ENCODE data around the gene LNPEP.
A peak's percentile ranks its signal among the peaks of the same experiment; 100 is the strongest.
"Not testable (repeated sequence)": the region's sequence is repeated elsewhere in the genome, so short reads cannot be mapped to it uniquely, and the experiment has no call there.

LNPEP gene

GRCh38 chr5:96927008-96927407 lies 8.9 kb upstream of the LNPEP start:
- no peak overlapping the region for H3K4me3 ChIP-seq (ENCODE audit: low read length)
- DNase-seq (ENCODE audit: low read depth, low spot score): no peak

DNA sequence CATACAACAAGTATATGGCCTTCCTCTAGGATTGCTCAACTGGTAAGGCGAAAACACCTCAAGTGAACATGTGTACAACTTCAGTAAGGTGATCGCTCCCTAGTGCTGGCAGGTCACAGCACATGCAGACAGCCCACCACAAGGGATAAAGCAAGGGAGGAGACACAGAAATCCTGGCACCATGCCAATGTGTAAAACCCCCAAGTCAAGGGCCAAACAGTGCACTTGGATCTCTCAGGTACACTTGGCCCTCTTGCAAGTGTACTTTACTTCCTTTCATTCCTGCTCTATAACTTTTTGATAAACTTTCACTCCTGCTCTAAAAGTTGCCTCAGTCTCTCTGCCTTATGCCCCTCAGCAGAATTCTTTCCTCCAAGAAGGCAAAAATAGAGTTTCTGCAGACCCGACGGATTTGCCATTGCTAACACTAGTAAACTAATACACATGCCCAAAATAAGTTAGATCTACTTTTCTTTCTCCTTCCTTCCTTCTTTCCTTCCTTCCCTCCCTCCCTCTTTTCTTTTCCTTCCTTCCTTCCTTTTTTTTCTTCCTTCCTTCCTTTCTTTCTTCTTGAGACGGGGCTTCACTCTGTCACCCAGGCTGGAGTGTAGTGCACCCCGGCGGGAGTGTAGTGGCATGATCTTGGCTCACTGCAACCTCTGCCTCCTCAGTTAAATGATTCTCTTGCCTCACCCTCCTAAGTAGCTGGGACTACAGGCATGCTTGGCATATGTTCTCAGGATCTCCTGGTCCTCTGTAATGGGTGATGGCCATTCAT lies 6.8 kb upstream of the LNPEP start:
- H3K4me3 ChIP-seq (ENCODE audit: low read length): no peak overlapping the region
- DNase-seq (ENCODE audit: low read depth, low spot score): no peak

GRCh38 chr5:96930058-96930457 lies 5.8 kb upstream of the LNPEP start:
- no peak overlapping the region for H3K4me3 ChIP-seq (ENCODE audit: low read length)
- DNase-seq (ENCODE audit: low read depth, low spot score): no peak

DNA sequence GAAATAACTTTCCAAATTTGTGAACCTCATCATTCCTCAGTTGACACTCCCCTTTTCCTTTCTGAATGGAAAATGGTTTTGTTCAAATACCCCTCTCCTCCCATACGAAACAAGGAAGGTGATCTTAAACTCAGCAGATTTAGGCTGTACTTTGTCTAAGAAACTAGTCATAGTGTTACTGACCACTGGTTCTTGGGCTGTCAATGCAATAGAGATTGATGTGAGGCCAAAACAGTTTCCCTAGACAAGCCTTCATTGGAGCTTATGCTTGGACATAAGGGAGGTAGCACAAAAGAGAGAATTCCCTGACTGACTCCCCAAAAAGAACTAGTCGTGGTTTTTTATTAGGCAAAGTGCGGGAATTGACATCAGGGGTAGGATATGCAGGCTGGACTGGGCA lies 5.3 kb upstream of the LNPEP start:
- no peak overlapping the region for H3K4me3 ChIP-seq (ENCODE audit: low read length)
- DNase-seq (ENCODE audit: low read depth, low spot score): no peak

DNA sequence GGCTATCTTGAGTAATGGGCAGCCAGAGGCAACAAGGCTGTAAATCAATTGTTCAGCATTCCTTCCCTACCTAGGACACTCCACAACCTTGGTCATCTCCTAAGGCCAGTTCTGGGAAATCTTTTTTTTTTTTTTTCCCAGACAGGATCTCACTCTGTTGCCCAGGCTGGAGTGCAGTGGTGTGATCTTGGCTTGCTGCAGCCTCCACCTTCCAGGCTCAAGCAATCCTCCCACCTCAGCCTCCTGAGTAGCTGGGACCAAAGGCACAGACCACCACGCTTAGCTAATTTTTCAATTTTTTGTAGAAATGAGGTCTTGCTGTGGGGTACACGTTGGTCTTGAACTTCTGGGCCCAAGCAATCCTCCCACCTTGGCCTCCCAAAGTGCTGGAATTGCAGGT lies 4.8 kb upstream of the LNPEP start:
- H3K4me3 ChIP-seq (ENCODE audit: low read length); DNase-seq (ENCODE audit: low read depth, low spot score): not testable (repeated sequence)

DNA sequence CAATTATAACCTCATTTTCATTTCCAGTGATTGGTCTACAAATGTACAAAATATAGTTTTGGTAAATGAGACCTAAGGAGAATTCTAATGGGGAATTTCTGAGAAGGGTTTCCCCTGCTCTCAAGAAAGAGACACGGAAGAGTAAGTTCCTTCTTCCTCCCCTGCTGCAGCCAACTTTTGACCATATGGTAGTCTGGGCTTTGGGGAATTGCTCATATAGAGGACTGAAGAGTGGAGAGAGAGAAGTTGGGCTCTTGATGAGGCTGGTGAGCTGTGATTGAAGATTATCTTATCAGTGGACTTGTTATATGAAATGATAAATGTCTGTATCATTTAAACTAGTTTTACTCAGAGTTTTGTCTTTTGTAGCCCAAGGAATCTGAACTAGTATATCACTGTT lies 4.3 kb upstream of the LNPEP start:
- H3K4me3 ChIP-seq (ENCODE audit: low read length): no peak overlapping the region
- DNase-seq (ENCODE audit: low read depth, low spot score): no peak

- H3K4me3 ChIP-seq (ENCODE audit: low read length): no peak overlapping the region
- no peak for DNase-seq (ENCODE audit: low read depth, low spot score)
Measured at GRCh38 chr5:96932026-96932425, 3.9 kb upstream of the LNPEP start.

GRCh38 chr5:96933764-96934707 lies 1.8 kb upstream of the LNPEP start:
- H3K4me3 ChIP-seq (ENCODE audit: low read length): peak overlapping the region; percentile 87
- DNase-seq (ENCODE audit: low read depth, low spot score): peak; percentile 43

- peak overlapping the region; percentile 87 for H3K4me3 ChIP-seq (ENCODE audit: low read length)
- DNase-seq (ENCODE audit: low read depth, low spot score): peak; percentile 96
Measured at GRCh38 chr5:96934708-96935558, 947 bp upstream of the LNPEP start.

GRCh38 chr5:96936431-96937320 lies 796 bp downstream of the LNPEP start:
- H3K4me3 ChIP-seq (ENCODE audit: low read length): peak overlapping the region; percentile 87
- DNase-seq (ENCODE audit: low read depth, low spot score): peak; percentile 53

GRCh38 chr5:96940586-96940985 lies 4.7 kb downstream of the LNPEP start:
- no peak for DNase-seq (ENCODE audit: low read depth, low spot score)
- H3K4me3 ChIP-seq (ENCODE audit: low read length): no peak overlapping the region

- H3K4me3 ChIP-seq (ENCODE audit: low read length): no peak overlapping the region
- no peak for DNase-seq (ENCODE audit: low read depth, low spot score)
Measured at GRCh38 chr5:96941140-96941539, 5.3 kb downstream of the LNPEP start.

- H3K4me3 ChIP-seq (ENCODE audit: low read length): no peak overlapping the region
- DNase-seq (ENCODE audit: low read depth, low spot score): no peak
Measured at GRCh38 chr5:96942078-96942477, 6.2 kb downstream of the LNPEP start.

- DNase-seq (ENCODE audit: low read depth, low spot score): no peak
- H3K4me3 ChIP-seq (ENCODE audit: low read length): no peak overlapping the region
Measured at GRCh38 chr5:96942911-96943310, 7.0 kb downstream of the LNPEP start.

DNA sequence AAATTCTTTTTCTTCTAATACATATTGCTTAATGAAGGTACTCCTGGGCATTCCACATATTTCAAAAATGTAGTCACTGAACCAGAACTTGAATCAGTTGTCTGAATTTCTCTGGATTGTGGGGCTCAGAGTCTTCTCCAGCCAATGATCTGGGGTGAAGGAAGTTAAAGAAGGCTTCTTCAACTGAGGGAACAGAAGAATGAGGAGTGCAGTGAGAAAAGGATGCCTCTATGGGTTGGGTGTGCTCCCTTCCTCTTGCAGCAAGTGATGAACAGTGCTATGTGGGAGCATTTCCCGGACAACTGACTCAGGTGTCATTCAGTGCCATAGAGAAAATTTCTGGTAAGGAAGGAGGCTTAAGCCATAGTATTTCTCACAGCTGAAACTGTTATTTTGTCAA lies 7.9 kb downstream of the LNPEP start:
- no peak overlapping the region for H3K4me3 ChIP-seq (ENCODE audit: low read length)
- no peak for DNase-seq (ENCODE audit: low read depth, low spot score)

DNA sequence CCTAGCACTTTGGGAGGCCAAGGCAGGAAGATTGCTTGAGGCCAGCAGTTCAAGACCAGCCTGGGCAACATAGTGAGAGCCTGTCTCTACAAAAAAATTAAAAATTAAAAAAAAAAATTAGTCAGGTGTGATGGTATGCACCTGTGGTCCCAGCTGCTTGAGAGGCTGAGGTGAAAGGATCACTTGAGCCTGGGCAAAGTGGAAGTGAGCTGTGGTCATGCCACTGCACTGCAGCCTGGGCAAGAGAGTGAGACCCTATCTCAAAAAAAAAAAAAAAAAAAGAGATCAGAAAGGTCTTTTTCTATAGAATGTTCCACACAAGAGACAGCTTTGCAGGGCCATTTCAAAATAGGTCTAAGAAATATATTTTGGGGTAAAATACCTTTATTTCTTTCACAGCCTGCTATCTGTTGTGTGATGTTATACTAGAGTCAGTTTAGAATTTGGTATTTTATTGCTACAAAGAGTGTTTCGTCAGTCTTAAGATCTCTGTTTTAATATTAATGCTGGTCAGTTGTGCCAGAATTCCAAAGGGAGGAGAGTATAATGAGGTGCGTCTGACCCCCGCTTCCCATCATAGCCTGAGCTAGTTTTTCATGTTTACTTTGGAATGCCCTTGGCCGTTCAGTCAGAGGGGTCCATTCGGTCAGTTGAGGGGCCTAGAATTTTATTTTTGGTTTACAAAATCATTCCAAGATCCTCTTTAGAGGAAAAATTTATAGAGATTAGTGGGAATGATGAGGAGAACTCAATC lies 9.4 kb downstream of the LNPEP start:
- H3K4me3 ChIP-seq (ENCODE audit: low read length): no peak overlapping the region
- no peak for DNase-seq (ENCODE audit: low read depth, low spot score)

DNA sequence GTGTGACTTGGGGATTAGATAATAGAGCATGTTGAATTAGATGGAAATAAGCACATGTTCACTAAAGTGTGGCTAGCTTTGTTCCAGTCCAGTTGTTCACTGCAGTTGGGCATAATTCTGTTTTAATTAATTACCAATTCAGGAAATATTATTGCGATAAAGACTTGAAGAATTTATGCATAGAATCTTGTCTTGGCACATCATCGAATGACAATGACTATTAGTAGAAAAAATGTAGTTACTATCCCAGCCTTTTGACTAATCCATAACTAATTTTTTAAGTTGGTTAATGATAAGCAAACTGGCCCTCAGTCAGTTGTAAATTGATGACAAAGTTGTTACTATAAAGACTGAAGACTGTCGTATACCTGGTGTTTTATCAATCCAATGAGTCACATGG lies 10.5 kb downstream of the LNPEP start:
- no peak for DNase-seq (ENCODE audit: low read depth, low spot score)
- H3K4me3 ChIP-seq (ENCODE audit: low read length): no peak overlapping the region
